ENCODE results near the gene CBX6.

The CBX6 gene

GRCh38 chr22:38861927-38862326, 10.1 kb downstream of the CBX6 start:
- TF ChIP-seq SIN3A (IDR thresholded peaks at IDR 0.05; ENCODE audit: borderline replicate concordance, insufficient read depth, low read length) (no peak), POLR2AphosphoS5 (IDR thresholded peaks at IDR 0.05; ENCODE audit: low read depth, low read length) (no peak), FOXP2 (optimal IDR thresholded peaks at IDR 0.05; ENCODE audit: borderline replicate concordance, extremely low read depth, extremely low read length, insufficient read depth) (no peak), TAF1 (IDR thresholded peaks at IDR 0.05; ENCODE audit: borderline replicate concordance, insufficient read depth, low read length) (no peak)
- TF ChIP-seq, protein P1, sequence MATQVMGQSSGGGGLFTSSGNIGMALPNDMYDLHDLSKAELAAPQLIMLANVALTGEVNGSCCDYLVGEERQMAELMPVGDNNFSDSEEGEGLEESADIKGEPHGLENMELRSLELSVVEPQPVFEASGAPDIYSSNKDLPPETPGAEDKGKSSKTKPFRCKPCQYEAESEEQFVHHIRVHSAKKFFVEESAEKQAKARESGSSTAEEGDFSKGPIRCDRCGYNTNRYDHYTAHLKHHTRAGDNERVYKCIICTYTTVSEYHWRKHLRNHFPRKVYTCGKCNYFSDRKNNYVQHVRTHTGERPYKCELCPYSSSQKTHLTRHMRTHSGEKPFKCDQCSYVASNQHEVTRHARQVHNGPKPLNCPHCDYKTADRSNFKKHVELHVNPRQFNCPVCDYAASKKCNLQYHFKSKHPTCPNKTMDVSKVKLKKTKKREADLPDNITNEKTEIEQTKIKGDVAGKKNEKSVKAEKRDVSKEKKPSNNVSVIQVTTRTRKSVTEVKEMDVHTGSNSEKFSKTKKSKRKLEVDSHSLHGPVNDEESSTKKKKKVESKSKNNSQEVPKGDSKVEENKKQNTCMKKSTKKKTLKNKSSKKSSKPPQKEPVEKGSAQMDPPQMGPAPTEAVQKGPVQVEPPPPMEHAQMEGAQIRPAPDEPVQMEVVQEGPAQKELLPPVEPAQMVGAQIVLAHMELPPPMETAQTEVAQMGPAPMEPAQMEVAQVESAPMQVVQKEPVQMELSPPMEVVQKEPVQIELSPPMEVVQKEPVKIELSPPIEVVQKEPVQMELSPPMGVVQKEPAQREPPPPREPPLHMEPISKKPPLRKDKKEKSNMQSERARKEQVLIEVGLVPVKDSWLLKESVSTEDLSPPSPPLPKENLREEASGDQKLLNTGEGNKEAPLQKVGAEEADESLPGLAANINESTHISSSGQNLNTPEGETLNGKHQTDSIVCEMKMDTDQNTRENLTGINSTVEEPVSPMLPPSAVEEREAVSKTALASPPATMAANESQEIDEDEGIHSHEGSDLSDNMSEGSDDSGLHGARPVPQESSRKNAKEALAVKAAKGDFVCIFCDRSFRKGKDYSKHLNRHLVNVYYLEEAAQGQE (IDR thresholded peaks at IDR 0.05; ENCODE audit: insufficient read depth in 1 of 2, low read depth in 2 of 2, low read length in 2 of 2): no peak

- TF ChIP-seq SIN3A (IDR thresholded peaks at IDR 0.05; ENCODE audit: borderline replicate concordance, insufficient read depth, low read length): no peak
- no peak for TF ChIP-seq TAF1 (IDR thresholded peaks at IDR 0.05; ENCODE audit: borderline replicate concordance, insufficient read depth, low read length)
- TF ChIP-seq FOXP2 (optimal IDR thresholded peaks at IDR 0.05; ENCODE audit: borderline replicate concordance, extremely low read depth, extremely low read length, insufficient read depth): no peak
- TF ChIP-seq, protein P1 (IDR thresholded peaks at IDR 0.05; ENCODE audit: insufficient read depth in 1 of 2, low read depth in 2 of 2, low read length in 2 of 2): no peak
- TF ChIP-seq POLR2AphosphoS5 (IDR thresholded peaks at IDR 0.05; ENCODE audit: low read depth, low read length): peak; percentile 17; the same call in 1 of the 2 replicates
Observed at GRCh38 chr22:38861170-38861876, 10.7 kb downstream of the CBX6 start.

GRCh38 chr22:38860283-38861169, 11.5 kb downstream of the CBX6 start:
- TF ChIP-seq SIN3A (IDR thresholded peaks at IDR 0.05; ENCODE audit: borderline replicate concordance, insufficient read depth, low read length) (no peak), FOXP2 (optimal IDR thresholded peaks at IDR 0.05; ENCODE audit: borderline replicate concordance, extremely low read depth, extremely low read length, insufficient read depth) (no peak), TAF1 (IDR thresholded peaks at IDR 0.05; ENCODE audit: borderline replicate concordance, insufficient read depth, low read length) (no peak), POLR2AphosphoS5 (IDR thresholded peaks at IDR 0.05; ENCODE audit: low read depth, low read length) (no peak)
- TF ChIP-seq, protein P1 (IDR thresholded peaks at IDR 0.05; ENCODE audit: insufficient read depth in 1 of 2, low read depth in 2 of 2, low read length in 2 of 2): no peak

DNA sequence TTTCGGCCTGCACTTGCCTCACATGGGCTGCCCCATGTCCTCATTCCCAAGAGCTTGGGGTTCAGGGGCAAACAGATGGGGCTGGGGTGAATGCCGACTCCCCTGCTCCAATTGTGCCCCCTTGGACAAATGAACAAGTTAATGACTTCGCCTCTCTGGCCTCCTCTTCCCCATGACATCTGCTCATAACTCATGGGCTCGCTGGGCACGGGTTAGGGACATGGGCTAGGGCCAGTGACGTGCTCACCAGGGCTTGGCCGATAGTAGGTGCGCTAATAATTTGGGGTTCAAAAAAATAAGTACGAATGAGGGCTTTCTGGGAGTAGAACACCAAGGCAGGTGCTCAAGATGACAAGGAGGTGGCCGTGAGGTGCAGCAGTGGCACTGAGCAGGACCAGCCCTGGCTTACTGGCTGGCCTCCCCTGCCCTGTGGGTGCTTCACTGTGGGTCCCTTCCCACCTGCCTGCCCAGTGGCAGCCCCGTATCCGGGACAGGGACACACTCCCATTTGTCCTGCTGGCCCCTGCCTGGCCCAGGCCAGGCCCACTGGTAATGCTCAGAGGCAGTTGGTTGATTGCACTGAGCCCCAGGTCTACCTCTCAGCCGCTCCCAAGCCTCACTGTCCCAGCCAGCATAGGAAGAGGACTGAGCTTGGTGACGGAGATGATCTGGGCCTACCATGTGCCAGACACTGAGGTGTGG, 12.3 kb downstream of the CBX6 start:
- TF ChIP-seq SIN3A (IDR thresholded peaks at IDR 0.05; ENCODE audit: borderline replicate concordance, insufficient read depth, low read length) (no peak), TAF1 (IDR thresholded peaks at IDR 0.05; ENCODE audit: borderline replicate concordance, insufficient read depth, low read length) (no peak), FOXP2 (optimal IDR thresholded peaks at IDR 0.05; ENCODE audit: borderline replicate concordance, extremely low read depth, extremely low read length, insufficient read depth) (no peak), POLR2AphosphoS5 (IDR thresholded peaks at IDR 0.05; ENCODE audit: low read depth, low read length) (no peak)
- TF ChIP-seq, protein P1 (IDR thresholded peaks at IDR 0.05; ENCODE audit: insufficient read depth in 1 of 2, low read depth in 2 of 2, low read length in 2 of 2): no peak

Data from PFSK-1 (cell line).